Suprapubic skin (tissue), 3 donors: Measurements from ENCODE around the gene PHF3.

Source experiments
- CTCF ChIP-seq, 2 donors: fragments of 200-600 bp in 1 of 2; fragments of 450-650 bp in 1 of 2; sonication (generic) in 1 of 2; IDR thresholded peaks; one replicate each; pipeline ENCODE4 v1.5.1; 2016 to 2019; ENCODE audit warnings: antibody characterized with exemption in 2 of 2, mild to moderate bottlenecking in 1 of 2, moderate library complexity in 1 of 2
- EP300 ChIP-seq: sonication (generic); formaldehyde crosslinking; IDR thresholded peaks from one replicate; pipeline ENCODE4 v1.6.1; 2017; ENCODE audit warnings: antibody characterized with exemption
- POLR2A ChIP-seq, 2 donors: fragments of 450-650 bp; IDR thresholded peaks; one replicate each; pipeline ENCODE4 v1.6.1; 2017; ENCODE audit warnings: antibody characterized with exemption in 2 of 2, mild to moderate bottlenecking in 2 of 2, moderate library complexity in 2 of 2

- TF ChIP-seq CTCF (IDR thresholded peaks at IDR 0.05) (no peak), EP300 (no peak), POLR2A (IDR thresholded peaks at IDR 0.05) (no peak)
Observed at GRCh38 chr6:63673692-63674091, 38.1 kb downstream of the PHF3 start.
